Ishikawa (cell line): ENCODE results near the gene ZNF282.

ENCODE experiments used
- CEBPB ChIP-seq: IDR thresholded peaks from 2 replicates; pipeline ENCODE4 v1.6.1; 2012
- CREB1 ChIP-seq: IDR thresholded peaks from 2 replicates; pipeline ENCODE4 v1.6.1; 2012; ENCODE audit warnings: low read depth
- EGR1 ChIP-seq: IDR thresholded peaks from 2 replicates; pipeline ENCODE4 v1.6.1; 2012
- EP300 ChIP-seq: IDR thresholded peaks from 2 replicates; pipeline ENCODE4 v1.6.1; 2012; ENCODE audit warnings: borderline replicate concordance
- FOXM1 ChIP-seq: IDR thresholded peaks from 2 replicates; pipeline ENCODE4 v1.6.1; 2012; ENCODE audit warnings: low read depth, borderline replicate concordance
- NFIC ChIP-seq: IDR thresholded peaks from 2 replicates; pipeline ENCODE4 v1.6.1; 2012
- RAD21 ChIP-seq: IDR thresholded peaks from 2 replicates; pipeline ENCODE4 v1.6.1; 2012; ENCODE audit warnings: low read depth
- TAF1 ChIP-seq: IDR thresholded peaks from 2 replicates; pipeline ENCODE4 v1.6.1; 2012; ENCODE audit warnings: low read depth, mild to moderate bottlenecking
- TCF12 ChIP-seq: IDR thresholded peaks from 2 replicates; pipeline ENCODE4 v1.6.1; 2012; ENCODE audit warnings: low read depth
- TEAD4 ChIP-seq: IDR thresholded peaks from 2 replicates; pipeline ENCODE4 v1.6.1; 2012
- YY1 ChIP-seq: IDR thresholded peaks from 2 replicates; pipeline ENCODE4 v1.6.1; 2012; ENCODE audit warnings: low read depth
- ZBTB7A ChIP-seq: IDR thresholded peaks from 2 replicates; pipeline ENCODE4 v1.6.1; 2012; ENCODE audit warnings: low read depth
- TF ChIP-seq, protein P1 (sequence below): IDR thresholded peaks from 2 replicates; pipeline ENCODE4 v1.6.1; 2012
- TF ChIP-seq, protein P2 (sequence below): IDR thresholded peaks from 2 replicates; pipeline ENCODE4 v1.6.1; 2012
- TF ChIP-seq, protein P3 (sequence below): IDR thresholded peaks from 2 replicates; pipeline ENCODE4 v1.6.1; 2012; ENCODE audit warnings: low read depth, mild to moderate bottlenecking

Gene ZNF282

DNA sequence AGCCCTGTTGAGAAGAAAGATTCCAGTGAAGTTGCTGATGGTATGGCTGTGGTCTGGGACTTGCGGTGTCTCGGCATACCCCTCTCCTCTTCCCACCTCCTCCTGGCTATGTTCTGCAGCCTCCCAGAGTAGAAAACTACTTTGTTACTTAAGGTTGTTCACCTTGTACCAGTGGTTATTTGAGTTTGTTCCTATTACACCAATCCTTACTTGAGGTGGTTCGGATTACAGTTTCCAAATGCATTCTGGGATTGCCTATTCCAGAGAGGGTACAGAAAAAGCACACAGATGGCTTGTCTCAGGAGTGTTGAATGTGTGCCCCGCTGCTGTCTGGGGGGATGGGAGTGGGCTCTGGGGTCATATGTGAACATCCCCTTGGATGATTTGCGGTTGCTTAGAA lies 59.8 kb downstream of the ZNF282 start:
- TF ChIP-seq CEBPB (no peak), EP300 (no peak), ZBTB7A (no peak), RAD21 (no peak), EGR1 (no peak), TAF1 (no peak), TEAD4 (no peak), NFIC (no peak), FOXM1 (no peak), CREB1 (no peak), TCF12 (no peak), YY1 (no peak)
- TF ChIP-seq, protein P1, sequence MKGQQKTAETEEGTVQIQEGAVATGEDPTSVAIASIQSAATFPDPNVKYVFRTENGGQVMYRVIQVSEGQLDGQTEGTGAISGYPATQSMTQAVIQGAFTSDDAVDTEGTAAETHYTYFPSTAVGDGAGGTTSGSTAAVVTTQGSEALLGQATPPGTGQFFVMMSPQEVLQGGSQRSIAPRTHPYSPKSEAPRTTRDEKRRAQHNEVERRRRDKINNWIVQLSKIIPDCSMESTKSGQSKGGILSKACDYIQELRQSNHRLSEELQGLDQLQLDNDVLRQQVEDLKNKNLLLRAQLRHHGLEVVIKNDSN = no peak
- TF ChIP-seq, protein P2, sequence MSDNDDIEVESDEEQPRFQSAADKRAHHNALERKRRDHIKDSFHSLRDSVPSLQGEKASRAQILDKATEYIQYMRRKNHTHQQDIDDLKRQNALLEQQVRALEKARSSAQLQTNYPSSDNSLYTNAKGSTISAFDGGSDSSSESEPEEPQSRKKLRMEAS = no peak
- TF ChIP-seq, protein P3, sequence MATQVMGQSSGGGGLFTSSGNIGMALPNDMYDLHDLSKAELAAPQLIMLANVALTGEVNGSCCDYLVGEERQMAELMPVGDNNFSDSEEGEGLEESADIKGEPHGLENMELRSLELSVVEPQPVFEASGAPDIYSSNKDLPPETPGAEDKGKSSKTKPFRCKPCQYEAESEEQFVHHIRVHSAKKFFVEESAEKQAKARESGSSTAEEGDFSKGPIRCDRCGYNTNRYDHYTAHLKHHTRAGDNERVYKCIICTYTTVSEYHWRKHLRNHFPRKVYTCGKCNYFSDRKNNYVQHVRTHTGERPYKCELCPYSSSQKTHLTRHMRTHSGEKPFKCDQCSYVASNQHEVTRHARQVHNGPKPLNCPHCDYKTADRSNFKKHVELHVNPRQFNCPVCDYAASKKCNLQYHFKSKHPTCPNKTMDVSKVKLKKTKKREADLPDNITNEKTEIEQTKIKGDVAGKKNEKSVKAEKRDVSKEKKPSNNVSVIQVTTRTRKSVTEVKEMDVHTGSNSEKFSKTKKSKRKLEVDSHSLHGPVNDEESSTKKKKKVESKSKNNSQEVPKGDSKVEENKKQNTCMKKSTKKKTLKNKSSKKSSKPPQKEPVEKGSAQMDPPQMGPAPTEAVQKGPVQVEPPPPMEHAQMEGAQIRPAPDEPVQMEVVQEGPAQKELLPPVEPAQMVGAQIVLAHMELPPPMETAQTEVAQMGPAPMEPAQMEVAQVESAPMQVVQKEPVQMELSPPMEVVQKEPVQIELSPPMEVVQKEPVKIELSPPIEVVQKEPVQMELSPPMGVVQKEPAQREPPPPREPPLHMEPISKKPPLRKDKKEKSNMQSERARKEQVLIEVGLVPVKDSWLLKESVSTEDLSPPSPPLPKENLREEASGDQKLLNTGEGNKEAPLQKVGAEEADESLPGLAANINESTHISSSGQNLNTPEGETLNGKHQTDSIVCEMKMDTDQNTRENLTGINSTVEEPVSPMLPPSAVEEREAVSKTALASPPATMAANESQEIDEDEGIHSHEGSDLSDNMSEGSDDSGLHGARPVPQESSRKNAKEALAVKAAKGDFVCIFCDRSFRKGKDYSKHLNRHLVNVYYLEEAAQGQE = no peak

DNA sequence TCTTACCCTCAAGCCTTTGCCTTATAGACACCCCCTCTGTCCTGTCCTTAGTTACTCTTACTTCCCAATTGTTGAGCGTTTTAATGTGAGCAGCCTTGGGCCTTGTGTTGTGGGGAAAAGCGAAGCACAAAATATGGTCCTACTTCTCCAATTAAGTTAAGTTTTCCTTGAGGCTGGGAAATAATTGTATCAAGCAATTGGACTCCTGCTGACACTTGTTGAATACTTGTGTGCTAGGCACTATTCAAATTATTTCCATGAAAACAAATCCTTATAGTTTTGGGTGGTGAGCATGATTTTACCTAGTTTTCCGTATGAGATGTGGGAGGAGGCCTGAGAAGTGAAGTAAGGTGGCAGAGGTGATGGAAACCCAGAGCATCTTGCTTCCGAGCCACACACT lies 61.2 kb downstream of the ZNF282 start:
- TF ChIP-seq RAD21 (no peak), TAF1 (no peak), ZBTB7A (no peak), CEBPB (no peak), EP300 (no peak), FOXM1 (no peak), YY1 (no peak), TCF12 (no peak), NFIC (no peak), CREB1 (no peak), TEAD4 (no peak), EGR1 (no peak)
- TF ChIP-seq, protein P3 = no peak
- TF ChIP-seq, protein P1 = no peak
- TF ChIP-seq, protein P2 = no peak

DNA sequence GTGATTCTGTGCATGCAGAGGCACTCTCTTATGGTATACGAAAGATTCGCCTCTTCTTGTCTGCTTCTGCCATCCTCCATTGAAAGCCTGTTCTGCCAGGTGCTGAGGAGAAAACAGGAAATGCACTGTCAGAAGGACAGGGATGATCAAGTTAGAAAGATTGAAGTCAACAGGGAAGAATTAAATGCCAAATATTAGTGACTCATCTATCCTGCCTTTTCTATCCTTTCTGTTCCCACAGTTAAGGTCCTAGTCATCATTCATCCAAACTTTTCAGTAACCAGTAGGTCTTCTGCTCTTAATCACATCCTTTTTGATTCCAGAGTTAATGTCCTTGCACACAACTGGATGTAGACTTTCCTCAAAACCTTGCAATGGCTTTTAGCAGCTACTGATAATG lies 61.8 kb downstream of the ZNF282 start:
- TF ChIP-seq ZBTB7A (no peak), RAD21 (no peak), NFIC (no peak), TEAD4 (no peak), YY1 (no peak), EGR1 (no peak), EP300 (no peak), TCF12 (no peak), CREB1 (no peak), TAF1 (no peak), CEBPB (no peak), FOXM1 (no peak)
- TF ChIP-seq, protein P3 = no peak
- TF ChIP-seq, protein P1 = no peak
- TF ChIP-seq, protein P2 = no peak

DNA sequence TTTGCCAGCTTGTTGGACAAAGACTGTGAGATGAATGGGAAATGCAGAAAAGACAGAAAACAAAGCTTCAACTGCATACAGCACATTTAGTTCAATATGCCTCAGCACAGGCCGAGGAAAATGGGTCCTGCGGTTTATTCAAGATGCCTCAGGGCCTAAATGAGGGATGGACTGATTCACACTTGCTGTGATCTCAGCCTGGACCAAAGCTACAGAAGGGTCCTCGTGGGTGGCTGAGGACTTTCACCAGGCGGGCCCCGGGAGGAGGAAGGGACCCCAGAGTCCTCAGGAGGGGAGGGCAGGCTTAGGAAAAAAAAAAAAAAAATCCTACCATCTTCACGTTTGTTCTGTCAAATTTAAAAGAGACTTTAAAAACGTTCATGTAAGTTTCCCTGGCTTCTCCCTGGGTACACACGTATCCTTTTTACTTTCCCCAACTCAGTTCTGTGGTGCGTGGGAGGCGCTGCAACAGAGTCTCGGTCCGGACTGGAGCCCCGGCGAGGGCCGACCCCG lies 66.0 kb downstream of the ZNF282 start:
- no peak; the same call in 1 of the 2 replicates for TF ChIP-seq FOXM1
- TF ChIP-seq EP300 = no peak
- TF ChIP-seq ZBTB7A = no peak
